Fibroblast of skin of left quadriceps (primary cell): ENCODE results near the gene FAM222B.

ENCODE experiments used
- DNase-seq, 2 experiments: peaks; one replicate each; pipeline ENCODE4 v3.0.0-alpha.2; 2013; ENCODE audit warnings: low read depth in 2 of 2

FAM222B gene

DNA sequence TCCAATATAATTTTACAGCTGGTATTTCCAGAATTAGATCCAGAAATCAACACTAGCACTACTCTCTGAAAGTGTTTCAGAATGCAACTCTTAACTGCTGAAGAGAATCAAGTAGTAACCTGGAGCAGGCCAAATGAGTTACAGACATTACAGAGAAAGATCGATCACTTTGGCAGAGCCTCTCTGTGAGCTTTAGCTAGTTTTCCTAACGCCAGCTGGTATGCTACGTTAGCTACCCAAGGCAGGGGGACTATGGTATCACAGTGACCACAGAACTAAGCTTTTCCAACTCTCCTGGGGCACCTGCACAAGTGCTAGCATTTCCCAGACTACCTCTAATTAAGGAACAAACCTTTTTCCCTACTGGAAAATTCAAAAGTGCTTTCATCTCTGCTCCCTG, 68.4 kb downstream of the FAM222B start:
- DNase-seq = no peak

- DNase-seq = no peak
Measured at GRCh38 chr17:28773736-28774135, 68.9 kb downstream of the FAM222B start.

DNA sequence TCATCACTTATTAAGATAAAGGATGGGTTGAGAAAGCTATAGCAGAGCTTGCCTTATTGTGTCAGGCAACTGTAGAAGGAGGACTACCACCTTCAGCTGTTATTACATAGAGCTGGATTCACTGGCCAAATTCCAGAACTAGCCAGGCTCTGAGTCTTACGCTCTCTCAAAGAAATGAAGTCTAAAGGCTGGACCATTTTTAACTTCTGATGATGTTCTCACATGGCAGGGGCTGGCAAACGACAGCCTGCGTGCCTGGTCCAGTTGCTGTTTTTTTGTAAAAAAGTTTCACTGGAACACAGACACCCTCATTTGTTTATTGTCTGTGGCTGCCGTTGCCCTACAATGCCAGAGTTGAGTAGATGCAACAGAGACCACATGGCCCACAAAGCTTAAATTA, 77.6 kb downstream of the FAM222B start:
- DNase-seq = no peak

DNA sequence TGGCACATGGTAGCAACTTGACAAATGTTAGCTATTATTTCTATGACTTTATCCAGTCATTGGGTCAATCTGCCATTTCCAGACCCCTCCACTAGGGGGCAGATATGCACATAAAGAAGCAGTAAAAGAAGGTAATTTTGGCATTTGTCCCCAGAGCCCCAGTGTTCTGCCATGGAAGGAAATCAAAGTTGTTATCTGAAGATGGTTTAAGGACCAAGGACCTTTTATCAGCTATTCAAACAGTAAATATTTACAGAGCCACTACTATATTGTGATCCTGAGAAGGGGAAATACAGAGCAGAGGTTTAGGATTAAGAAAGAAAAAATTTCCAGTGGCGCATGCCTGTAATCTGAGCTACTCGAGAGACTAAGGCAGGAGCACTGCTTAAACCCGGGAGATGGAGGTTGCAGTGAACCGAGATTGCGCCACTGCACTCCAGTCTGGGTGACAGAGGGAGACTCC, 78.8 kb downstream of the FAM222B start:
- DNase-seq = peak; percentile 53 to 57

DNA sequence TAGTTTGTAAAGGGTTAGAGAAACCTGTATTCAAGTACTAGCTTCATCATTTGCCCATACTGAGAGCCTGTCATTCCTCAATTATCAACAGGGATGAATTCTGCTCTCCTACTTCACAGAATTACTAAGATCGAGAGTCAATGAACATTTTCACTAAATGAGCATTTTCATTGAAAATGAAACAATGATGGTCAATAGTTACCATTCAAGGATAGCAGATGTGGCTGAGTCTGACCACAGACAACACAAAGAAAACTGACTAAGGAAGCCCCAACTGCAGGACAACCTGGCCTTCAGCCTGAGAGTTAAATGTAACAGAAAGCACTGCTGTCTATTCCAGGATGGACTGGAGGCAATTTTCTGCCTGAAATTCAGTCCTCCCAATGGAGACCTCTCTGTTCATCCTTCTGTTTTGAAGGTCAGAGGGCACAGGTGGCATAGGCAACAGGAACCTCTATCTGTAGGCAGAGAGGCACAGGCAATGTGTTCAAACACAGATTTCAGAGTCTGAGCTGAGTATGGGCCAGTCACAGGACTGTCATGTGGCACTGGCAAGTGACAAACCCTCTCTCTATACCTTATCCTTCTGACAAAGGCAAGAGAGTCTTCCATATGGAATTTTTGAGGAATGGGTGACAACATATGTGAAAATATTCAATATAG, 79.3 kb downstream of the FAM222B start:
- no peak for DNase-seq

DNA sequence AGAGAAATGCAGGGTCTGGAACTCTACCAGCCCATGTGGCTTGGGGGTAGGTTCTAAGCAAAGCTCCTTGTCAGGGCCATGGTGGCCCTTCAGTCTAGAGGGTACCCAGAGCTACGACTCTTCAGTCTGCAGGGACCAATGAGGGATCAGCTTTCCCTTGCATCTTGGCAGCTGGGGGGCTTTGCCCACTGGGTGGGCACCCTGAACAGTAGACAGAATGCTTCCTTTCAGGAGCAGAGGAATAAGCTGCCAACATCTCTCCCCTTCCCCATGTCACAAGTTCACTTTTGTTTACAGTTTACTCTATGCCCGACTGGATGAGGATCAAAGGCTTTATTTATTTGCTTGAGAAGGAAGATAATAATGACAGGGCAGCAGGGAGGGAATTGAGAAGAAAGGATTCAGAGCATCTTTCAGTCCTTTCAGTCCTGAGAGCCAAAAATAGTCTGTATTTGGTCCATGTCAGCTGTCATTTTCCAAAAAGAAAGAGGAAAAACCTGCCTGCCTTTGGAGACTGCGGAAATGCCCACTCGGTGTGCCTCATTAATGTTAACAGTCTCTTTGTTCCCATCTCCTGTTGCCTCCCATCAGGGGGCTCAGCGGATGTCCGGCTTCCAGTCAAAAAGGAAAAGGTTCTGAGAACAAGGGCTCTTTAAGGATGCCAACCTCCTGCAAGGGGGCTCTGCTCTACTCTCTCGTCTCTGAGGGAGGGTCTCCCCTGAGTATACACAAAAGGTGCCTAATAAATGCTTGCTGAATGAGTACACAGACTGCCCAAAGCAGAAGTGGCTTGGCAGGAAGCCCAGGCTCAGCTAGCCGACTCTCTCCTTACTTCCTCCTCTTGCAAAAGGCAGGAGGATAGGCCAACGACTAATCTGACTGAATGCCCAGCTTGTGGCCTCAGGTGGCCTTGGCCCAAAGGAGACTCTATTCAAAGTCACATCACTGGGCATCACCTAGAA, 81.7 kb downstream of the FAM222B start:
- no peak for DNase-seq

DNA sequence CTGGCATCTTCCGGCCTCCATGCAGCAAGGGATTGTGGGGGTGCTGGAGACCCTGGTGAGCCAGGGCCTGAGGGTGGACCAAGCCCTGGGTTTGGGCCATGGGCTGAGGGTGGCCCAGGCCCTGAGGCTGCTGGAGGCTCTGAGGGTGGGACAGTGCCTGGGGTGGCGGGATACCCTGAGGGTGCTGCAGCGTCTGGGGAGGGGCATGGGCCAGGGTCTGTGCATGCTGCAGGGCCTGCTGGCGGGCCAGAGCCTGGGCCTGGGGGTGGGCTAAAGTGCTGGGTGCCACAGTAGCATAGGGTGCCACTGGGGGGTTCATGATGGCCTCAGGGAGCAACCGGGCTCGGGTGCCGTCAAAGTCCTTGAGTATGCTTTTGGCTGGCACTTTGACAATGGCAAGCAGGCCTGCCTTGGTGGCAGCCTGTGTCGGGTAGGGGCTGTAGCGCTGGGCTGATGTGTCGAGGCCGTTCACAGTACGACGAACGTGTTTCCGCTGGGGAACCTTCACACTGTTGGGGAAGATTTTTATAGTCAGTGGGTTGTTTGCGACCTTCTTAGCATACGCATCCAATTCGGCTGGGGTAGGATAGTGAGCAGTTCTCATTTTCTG, 83.2 kb downstream of the FAM222B start:
- DNase-seq = no peak

DNA sequence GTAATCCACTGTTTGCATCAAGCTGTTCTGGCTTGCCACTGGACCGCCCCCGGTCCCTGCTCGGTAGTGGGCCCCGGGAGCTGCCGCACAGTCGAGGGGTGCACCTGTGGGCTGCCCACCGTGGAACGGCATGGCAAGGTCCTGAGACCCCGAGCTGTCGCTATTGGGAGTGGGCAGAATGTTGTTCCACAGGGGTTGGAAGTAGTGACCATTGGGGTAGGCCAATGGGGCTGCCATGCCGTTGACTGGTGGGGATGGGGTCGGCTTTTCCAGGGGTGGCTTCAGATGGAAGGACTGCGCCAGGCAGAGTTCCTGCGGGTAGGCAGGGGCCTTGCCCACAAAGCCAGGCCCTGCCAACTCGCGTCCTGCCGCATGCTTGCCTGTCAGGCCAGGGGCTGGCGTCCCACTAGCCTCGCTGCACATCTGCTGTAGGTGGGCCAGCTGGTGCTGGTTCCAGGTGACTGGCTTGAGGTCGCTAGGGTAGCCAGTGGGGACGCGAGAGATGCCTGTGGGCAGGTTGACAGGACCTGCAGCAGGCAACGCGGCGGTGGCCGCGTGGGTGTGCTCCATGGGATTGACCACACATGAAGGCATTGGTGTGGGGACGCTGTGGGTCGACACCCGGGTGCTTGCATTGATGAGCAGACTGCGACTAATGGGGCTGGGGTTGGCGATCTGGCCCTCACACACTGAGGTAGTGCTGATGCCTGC, 84.0 kb downstream of the FAM222B start:
- no peak for DNase-seq

DNA sequence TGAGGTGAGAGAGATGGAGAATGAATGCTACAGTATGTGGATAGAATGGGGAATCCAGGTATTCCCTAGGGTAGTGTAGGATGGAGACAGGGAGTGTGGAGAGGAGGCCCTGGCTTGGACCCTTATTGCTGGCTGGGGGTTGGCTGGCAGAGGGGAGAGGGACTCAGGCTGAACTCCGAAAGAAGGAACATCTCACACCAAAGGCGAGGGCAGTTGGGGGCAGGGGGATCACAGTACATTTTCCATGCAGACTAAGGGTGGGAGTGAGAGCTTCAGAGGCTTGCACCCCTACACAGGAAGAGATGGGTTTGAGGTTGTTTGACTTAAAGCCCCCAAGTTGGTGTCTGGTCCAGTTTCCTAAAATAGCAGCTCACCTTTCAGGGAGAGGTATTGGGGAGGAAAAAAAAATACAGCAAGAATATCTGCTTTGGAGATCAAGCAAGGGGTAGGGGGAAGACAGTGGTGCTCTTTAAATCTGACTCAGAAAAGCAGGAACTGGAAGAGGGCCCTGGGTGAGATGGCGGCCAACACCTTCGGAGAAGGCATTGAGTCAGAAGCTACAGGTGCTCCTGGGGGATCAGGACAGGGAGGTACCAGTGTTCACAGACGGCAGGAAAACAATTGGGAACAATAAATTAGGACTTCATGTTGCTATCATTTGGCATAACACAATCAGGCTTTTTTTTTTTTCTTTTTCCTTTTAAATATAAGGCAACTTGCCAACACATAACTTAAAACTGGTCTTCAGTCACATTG, 86.4 kb downstream of the FAM222B start:
- DNase-seq = no peak

- no peak for DNase-seq
Measured at GRCh38 chr17:28755486-28755885, 87.1 kb downstream of the FAM222B start.

- DNase-seq = no peak
Measured at GRCh38 chr17:28751600-28752366, 90.8 kb downstream of the FAM222B start.

- peak; percentile 79 to 80 for DNase-seq
Measured at GRCh38 chr17:28750178-28751047, 92.2 kb downstream of the FAM222B start.

DNA sequence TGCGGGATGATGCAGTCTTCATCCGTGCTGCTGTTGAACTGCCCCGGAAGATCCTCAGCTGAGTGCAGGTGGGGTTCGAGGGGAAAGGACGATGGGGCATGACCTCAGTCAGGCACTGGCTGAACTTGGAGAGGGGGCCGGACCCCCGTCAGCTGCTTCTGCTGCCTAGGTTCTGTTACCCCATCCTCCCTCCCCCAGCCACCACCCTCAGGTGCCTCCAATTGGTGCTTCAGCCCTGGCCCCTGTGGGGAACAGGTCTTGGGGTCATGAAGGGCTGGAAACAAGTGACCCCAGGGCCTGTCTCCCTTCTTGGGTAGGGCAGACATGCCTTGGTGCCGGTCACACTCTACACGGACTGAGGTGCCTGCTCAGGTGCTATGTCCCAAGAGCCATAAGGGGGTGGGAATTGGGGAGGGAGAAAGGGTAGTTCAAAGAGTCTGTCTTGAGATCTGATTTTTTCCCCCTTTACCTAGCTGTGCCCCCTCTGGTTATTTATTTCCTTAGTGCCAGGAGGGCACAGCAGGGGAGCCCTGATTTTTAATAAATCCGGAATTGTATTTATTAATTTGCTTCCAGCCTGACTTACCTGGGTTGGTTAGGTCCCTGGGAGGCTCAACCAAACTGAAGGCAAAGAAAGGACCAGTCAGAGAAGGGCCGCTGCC, 92.9 kb downstream of the FAM222B start:
- no peak for DNase-seq

- DNase-seq = no peak
Measured at GRCh38 chr17:28748852-28749515, 93.6 kb downstream of the FAM222B start.

- DNase-seq = no peak
Measured at GRCh38 chr17:28747801-28748750, 94.5 kb downstream of the FAM222B start.

DNA sequence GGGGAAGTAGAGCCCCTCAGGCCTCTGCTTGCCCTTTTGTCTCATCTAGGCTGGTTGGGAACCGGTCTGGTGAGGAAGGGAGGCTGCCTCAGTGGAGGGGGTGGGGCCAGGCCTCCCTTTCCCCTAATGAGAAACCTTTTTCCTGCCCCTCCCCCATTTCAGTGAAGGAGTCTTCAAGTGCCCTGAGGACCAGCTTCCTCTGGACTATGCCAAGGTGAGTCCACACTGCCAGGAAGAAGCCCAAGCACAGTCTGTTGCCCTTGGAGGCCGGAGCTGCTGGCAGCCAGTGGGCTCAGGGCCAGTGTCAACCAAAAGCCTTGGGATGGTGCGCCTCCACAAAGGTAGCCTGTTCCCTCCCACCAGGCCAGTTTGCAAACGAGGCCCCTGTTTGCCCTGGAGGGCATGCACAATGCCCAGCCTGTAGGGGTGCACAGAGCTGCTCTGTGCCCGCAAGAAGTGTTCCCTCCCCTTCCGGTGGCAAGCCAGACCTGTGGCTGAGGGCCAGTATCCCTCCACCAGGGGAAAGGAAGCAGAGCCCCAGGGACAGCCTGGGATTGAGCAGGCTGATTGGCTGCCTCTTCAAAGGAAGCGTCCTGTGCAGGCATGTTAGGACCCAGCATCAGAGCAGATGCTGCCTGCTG, 95.4 kb downstream of the FAM222B start:
- no peak for DNase-seq

DNA sequence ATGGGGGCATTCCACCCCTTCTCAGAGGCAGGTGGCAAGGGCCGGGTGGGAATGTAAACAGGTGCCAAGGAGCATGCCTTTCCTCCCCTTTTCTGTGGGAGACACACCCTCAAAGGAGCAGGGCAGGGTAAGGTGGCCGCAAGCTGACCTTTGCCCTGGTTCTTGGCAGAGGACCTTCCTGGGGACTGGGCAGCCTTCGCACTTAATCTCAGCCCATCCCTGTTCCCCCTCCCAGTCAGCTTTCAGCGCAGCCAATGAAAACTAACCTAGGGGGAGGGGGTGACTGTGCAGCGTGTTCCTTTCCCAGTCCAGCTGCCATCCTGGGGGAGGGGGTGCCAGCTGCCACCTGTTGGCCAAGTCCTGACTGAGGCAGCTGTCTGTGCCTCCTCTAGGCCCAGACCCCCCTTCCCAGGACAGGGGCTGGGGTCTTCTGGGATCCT, 96.0 kb downstream of the FAM222B start:
- no peak for DNase-seq
